IMR-90 (cell line): ENCODE results near the gene SYCN. TPM values are rescaled to one million over a fixed set of nuclear protein-coding genes. Genes with fewer than 3 reads are reported as not detected.

Experiments
- ATAC-seq: fragments of 200-7000 bp; cut with Tn5 transposase; 2 replicates; pipeline ENCODE4 v1.9.1; 2020; ENCODE audit warnings: low read depth, mild to moderate bottlenecking, moderate library complexity
- BruUV-seq: library from RNA; stranded (reverse); fragments of 400-500 nt; replicated peaks from 2 replicates; lab custom pipeline; 2021; lab: Mats Ljungman, UMichigan
- CTCF ChIA-PET: fragments of 300-600 bp; formaldehyde crosslinking; extraction: SDS; loops from one replicate; lab custom pipeline; 2021; ENCODE audit warnings: antibody characterized with exemption; lab: Yijun Ruan, JAX
- POLR2A ChIA-PET: fragments of 300-600 bp; sonication (Branson Sonifier 250); formaldehyde crosslinking; loops from one replicate; lab custom pipeline; 2022; ENCODE audit warnings: antibody characterized with exemption; ENCODE audit not compliant: unreplicated experiment; lab: Charles Lee
- DNase-seq: peaks from one replicate; pipeline ENCODE4 v3.0.0; 2013
- H2AFZ ChIP-seq: replicated peaks from 2 replicates; pipeline ENCODE3; 2013; ENCODE audit warnings: low read length, mild to moderate bottlenecking; ENCODE audit not compliant: poor library complexity
- H2AK5ac ChIP-seq: 2 replicates; pipeline ENCODE4 v1.6.1; 2013; ENCODE audit warnings: low read depth, low read length, inconsistent platforms
- H2AK9ac ChIP-seq: replicated peaks from 2 replicates; pipeline ENCODE3; 2013; ENCODE audit warnings: mild to moderate bottlenecking, low read depth, low read length, moderate library complexity; ENCODE audit not compliant: poor library complexity
- H2BK120ac ChIP-seq: 2 replicates; pipeline ENCODE4 v1.6.1; 2013; ENCODE audit warnings: low read depth, low read length, inconsistent platforms
- H2BK15ac ChIP-seq: 3 replicates; pipeline ENCODE4 v1.6.1; 2013; ENCODE audit warnings: low read depth, low read length, inconsistent platforms
- H2BK20ac ChIP-seq: 2 replicates; pipeline ENCODE4 v1.6.1; 2013; ENCODE audit warnings: low read depth, mild to moderate bottlenecking, inconsistent platforms, low read length, moderate library complexity
- H2BK5ac ChIP-seq: 2 replicates; pipeline ENCODE4 v1.6.1; 2013; ENCODE audit warnings: mild to moderate bottlenecking, low read depth, low read length, inconsistent platforms; ENCODE audit not compliant: poor library complexity, severe bottlenecking
- H3K14ac ChIP-seq: replicated peaks from 2 replicates; pipeline ENCODE4 v1.6.1; 2013; ENCODE audit warnings: low read depth, low read length, inconsistent platforms
- H3K18ac ChIP-seq: 2 replicates; pipeline ENCODE4 v1.6.1; 2013; ENCODE audit warnings: low read depth, low read length, control low read depth
- H3K23ac ChIP-seq: 2 replicates; pipeline ENCODE4 v1.6.1; 2013; ENCODE audit warnings: low read depth, low read length, inconsistent platforms
- H3K27ac ChIP-seq: 2 replicates; pipeline ENCODE4 v1.5.1; 2013; ENCODE audit warnings: mild to moderate bottlenecking, control low read depth, low read length; ENCODE audit not compliant: insufficient read depth
- H3K27me3 ChIP-seq: 2 replicates; pipeline ENCODE4 v1.6.1; 2013; ENCODE audit warnings: low read length; ENCODE audit not compliant: control insufficient read depth, insufficient read depth
- H3K36me3 ChIP-seq: 2 replicates; pipeline ENCODE4 v1.6.1; 2013; ENCODE audit warnings: low read length, mixed read lengths; ENCODE audit not compliant: control insufficient read depth, insufficient read depth
- H3K4ac ChIP-seq: 2 replicates; pipeline ENCODE4 v1.6.1; 2013; ENCODE audit warnings: low read depth, low read length, inconsistent platforms
- H3K4me1 ChIP-seq: 2 replicates; pipeline ENCODE4 v1.6.1; 2013; ENCODE audit warnings: low read length, mixed read lengths; ENCODE audit not compliant: control insufficient read depth, insufficient read depth
- H3K4me2 ChIP-seq: 2 replicates; pipeline ENCODE4 v1.6.1; 2013; ENCODE audit warnings: low read depth, mild to moderate bottlenecking, control low read depth, low read length, moderate library complexity
- H3K4me3 ChIP-seq: 2 replicates; pipeline ENCODE4 v1.5.1; 2013; ENCODE audit warnings: low read depth, mild to moderate bottlenecking, control low read depth, low read length, moderate library complexity; ENCODE audit not compliant: insufficient read depth
- H3K56ac ChIP-seq: 2 replicates; pipeline ENCODE4 v1.6.1; 2013; ENCODE audit warnings: low read length, inconsistent platforms; ENCODE audit not compliant: insufficient read depth; ENCODE audit errors: extremely low read depth
- H3K79me1 ChIP-seq, 2 experiments: 2 replicates each; pipeline ENCODE4 v1.6.1; 2013; ENCODE audit warnings: low read length in 2 of 2, inconsistent platforms in 1 of 2, low read depth in 1 of 2
- H3K9ac ChIP-seq: 2 replicates; pipeline ENCODE4 v1.6.1; 2013; ENCODE audit warnings: low read depth, low read length, control low read depth
- H3K9me1 ChIP-seq: 2 replicates; pipeline ENCODE4 v1.6.1; 2013; ENCODE audit warnings: low read length, inconsistent platforms; ENCODE audit not compliant: insufficient read depth
- H3K9me3 ChIP-seq: 2 replicates; pipeline ENCODE4 v1.6.1; 2013; ENCODE audit warnings: low read length; ENCODE audit not compliant: control insufficient read depth, insufficient read depth
- H4K20me1 ChIP-seq: 2 replicates; pipeline ENCODE4 v1.6.1; 2013; ENCODE audit warnings: low read length, inconsistent platforms; ENCODE audit not compliant: insufficient read depth
- H4K5ac ChIP-seq: 2 replicates; pipeline ENCODE4 v1.6.1; 2013; ENCODE audit warnings: mild to moderate bottlenecking, low read depth, low read length, control low read depth
- H4K8ac ChIP-seq, 2 experiments: 2 replicates each; pipeline ENCODE4 v1.6.1; 2013; ENCODE audit warnings: low read depth in 2 of 2, low read length in 2 of 2, control low read depth in 1 of 2, inconsistent platforms in 1 of 2
- H4K91ac ChIP-seq: 2 replicates; pipeline ENCODE4 v1.6.1; 2013; ENCODE audit warnings: low read depth, low read length, inconsistent platforms; ENCODE audit not compliant: insufficient read depth
- BHLHE40 ChIP-seq: fragments of 150-350 bp; IDR thresholded peaks from 2 replicates; pipeline ENCODE4 v1.6.1; 2016; ENCODE audit warnings: mild to moderate bottlenecking, low read depth, low read length
- CHD1 ChIP-seq: IDR thresholded peaks from 2 replicates; pipeline ENCODE4 v1.6.1; 2012; ENCODE audit warnings: low read depth, low read length, improper control_type of control experiment
- FOS ChIP-seq: fragments of 150-350 bp; IDR thresholded peaks from 2 replicates; pipeline ENCODE4 v1.6.1; 2016; ENCODE audit warnings: low read depth, low read length
- MAFK ChIP-seq: IDR thresholded peaks from 2 replicates; pipeline ENCODE4 v1.6.1; 2012; ENCODE audit warnings: low read depth, low read length, improper control_type of control experiment
- MAZ ChIP-seq: IDR thresholded peaks from 2 replicates; pipeline ENCODE4 v1.6.1; 2012; ENCODE audit warnings: low read depth, mild to moderate bottlenecking, low read length, improper control_type of control experiment, moderate library complexity, borderline replicate concordance
- NFE2L2 ChIP-seq: fragments of 150-350 bp; IDR thresholded peaks from 2 replicates; pipeline ENCODE4 v1.6.1; 2016; ENCODE audit warnings: low read depth, mild to moderate bottlenecking, low read length
- RCOR1 ChIP-seq: IDR thresholded peaks from 2 replicates; pipeline ENCODE4 v1.6.1; 2012; ENCODE audit warnings: mild to moderate bottlenecking, low read length, improper control_type of control experiment; ENCODE audit not compliant: insufficient replicate concordance
- RFX5 ChIP-seq: IDR thresholded peaks from 2 replicates; pipeline ENCODE4 v1.8.0; 2012; ENCODE audit warnings: low read depth, mild to moderate bottlenecking, low read length, moderate library complexity
- SMC3 ChIP-seq: fragments of 150-350 bp; IDR thresholded peaks from 2 replicates; pipeline ENCODE4 v1.6.1; 2016; ENCODE audit warnings: low read depth, mild to moderate bottlenecking, antibody characterized with exemption, low read length, moderate library complexity
- WGBS, 2 experiments: methylation state at CpG; one replicate each; pipeline versions ENCODE4 v1.1.5 to v1.1.7; 2013; ENCODE audit warnings: missing lambda C conversion rate in 2 of 2; ENCODE audit not compliant: insufficient read length in 1 of 2; ENCODE audit errors: extremely low coverage in 2 of 2; 5-methylcytosine and 5-hydroxymethylcytosine counted together
- dilution Hi-C: fragments of 300-500 bp; cut with HindIII; formaldehyde crosslinking; loops from one replicate; pipeline ENCODE4 v1.14.3; 2018; ENCODE audit warnings: low sequenced_read_pairs; ENCODE audit not compliant: unreplicated experiment
- in situ Hi-C: fragments of 300-500 bp; cut with MboI; formaldehyde crosslinking; loops from 3 replicates; pipeline ENCODE4 v1.14.3; 2019; ENCODE audit warnings: low sequenced_read_pairs, inconsistent platforms, mixed read lengths
- intact Hi-C: fragments of 100-400 bp; cut with micrococcal nuclease; formaldehyde crosslinking; loops from 2 replicates; pipeline ENCODE4 v1.10.0; 2022
- polyA plus RNA-seq, 3 experiments: library from polyadenylated mRNA; depleted of rRNA; stranded (reverse); fragments of >200 nt; gene quantifications; 2 replicates each; pipeline ENCODE4 v1.2.3, GENCODE V29; 2012; ENCODE audit warnings: low replicate concordance in 1 of 3
- total RNA-seq: library from RNA; depleted of rRNA; stranded (reverse); fragments of >200 nt; gene quantifications from 2 replicates; pipeline ENCODE4 v1.2.3, GENCODE V29; 2012
- TF ChIP-seq, protein P1 (sequence below): fragments of 150-350 bp; IDR thresholded peaks from 2 replicates; pipeline ENCODE4 v1.6.1; 2016; ENCODE audit warnings: low read depth, mild to moderate bottlenecking, low read length, moderate library complexity, borderline replicate concordance

The SYCN gene
- total and polyA plus RNA-seq, 2 of the 4 experiments (the other 2 are of a cell fraction) = not detected

DNA sequence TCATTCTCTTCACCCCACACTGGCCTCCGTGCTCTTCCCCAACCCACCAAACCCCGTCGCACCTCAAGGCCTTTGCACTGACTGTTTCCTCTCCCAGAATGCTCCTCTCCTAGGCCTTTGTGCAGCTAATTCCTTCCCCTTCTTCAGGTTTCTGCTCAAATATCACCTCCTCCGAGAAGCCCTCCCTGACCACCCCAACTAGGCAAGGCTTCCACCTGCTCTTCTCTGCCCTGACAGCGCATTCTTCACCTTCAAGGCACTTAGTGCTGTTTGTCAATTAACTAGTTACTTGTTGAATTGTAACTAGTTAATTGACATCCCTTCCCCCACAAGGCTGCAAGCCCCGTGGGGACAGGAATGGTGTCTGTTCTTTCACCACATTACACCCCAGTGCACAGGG lies 15.1 kb downstream of the SYCN start:
- no peaks in the 10 kb centered on the region for H3K36me3 ChIP-seq
- no peaks in the 10 kb centered on the region for H4K20me1 ChIP-seq
- H2AFZ ChIP-seq = no peak overlapping the region
- H2BK5ac ChIP-seq = no peak overlapping the region
- H3K27ac ChIP-seq = no peak overlapping the region
- no peaks in the 10 kb centered on the region for H3K9me3 ChIP-seq
- no peak for ATAC-seq
- no peak for DNase-seq
- H2AK9ac ChIP-seq = no peak overlapping the region
- peaks cover 11% of the 10 kb centered on the region for H3K27me3 ChIP-seq
- no peak overlapping the region for H3K4me3 ChIP-seq
- H3K79me1 ChIP-seq = no peaks in the 10 kb centered on the region
- H3K56ac ChIP-seq = no peak overlapping the region
- no peak overlapping the region for H2BK120ac ChIP-seq
- CTCF ChIA-PET = no interaction called here
- H4K5ac ChIP-seq = no peak overlapping the region
- H2BK20ac ChIP-seq = no peak overlapping the region
- H4K8ac ChIP-seq = no peak overlapping the region
- H2AK5ac ChIP-seq = no peak overlapping the region
- in situ Hi-C loops = loop anchor here (5.0 kb wide), 1 partner anchor 67 kb away; no protein-coding TSS in a partner anchor
- POLR2A ChIA-PET = no interaction called here
- intact Hi-C loops = no loop called here
- no peak overlapping the region for H3K4me2 ChIP-seq
- WGBS, 2 experiments = 94% methylated on average over 3 of the region's 6 CpGs; no CpG with 5 or more reads in 1 of the 2 experiments
- no peak for TF ChIP-seq BHLHE40
- no peak for TF ChIP-seq NFE2L2
- no peak for TF ChIP-seq CHD1
- TF ChIP-seq, protein P1, sequence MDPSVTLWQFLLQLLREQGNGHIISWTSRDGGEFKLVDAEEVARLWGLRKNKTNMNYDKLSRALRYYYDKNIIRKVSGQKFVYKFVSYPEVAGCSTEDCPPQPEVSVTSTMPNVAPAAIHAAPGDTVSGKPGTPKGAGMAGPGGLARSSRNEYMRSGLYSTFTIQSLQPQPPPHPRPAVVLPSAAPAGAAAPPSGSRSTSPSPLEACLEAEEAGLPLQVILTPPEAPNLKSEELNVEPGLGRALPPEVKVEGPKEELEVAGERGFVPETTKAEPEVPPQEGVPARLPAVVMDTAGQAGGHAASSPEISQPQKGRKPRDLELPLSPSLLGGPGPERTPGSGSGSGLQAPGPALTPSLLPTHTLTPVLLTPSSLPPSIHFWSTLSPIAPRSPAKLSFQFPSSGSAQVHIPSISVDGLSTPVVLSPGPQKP = no peak
- no peak for TF ChIP-seq SMC3
- no peak for TF ChIP-seq RFX5
- no peak for TF ChIP-seq FOS
- no peak for TF ChIP-seq MAZ
- TF ChIP-seq MAFK = no peak
- TF ChIP-seq RCOR1 = no peak
- no peak overlapping the region for H3K23ac ChIP-seq
- no peak overlapping the region for H2BK15ac ChIP-seq
- H3K18ac ChIP-seq = no peak overlapping the region
- no peak overlapping the region for H3K14ac ChIP-seq
- BruUV-seq = no TSS peak
- dilution Hi-C loops = no loop called here
- no peaks in the 10 kb centered on the region for H3K9me1 ChIP-seq
- H3K4me1 ChIP-seq = no peaks in the 10 kb centered on the region
- no peak overlapping the region for H3K9ac ChIP-seq
- H3K4ac ChIP-seq = no peak overlapping the region
- no peak overlapping the region for H4K91ac ChIP-seq
